Lung (tissue), 12 donors: ENCODE results near the gene PNMA8B. TPM values are rescaled to one million over a fixed set of nuclear protein-coding genes. Genes with fewer than 3 reads are reported as not detected.

ENCODE experiments used
- ATAC-seq: fragments of 200-7000 bp; cut with Tn5 transposase; one replicate; pipeline ENCODE4 v1.9.1; 2020; ENCODE audit warnings: moderate number of reproducible peaks; ENCODE audit not compliant: insufficient read depth, low FRiP score
- DNase-seq, 3 donors: peaks; one replicate each; pipeline ENCODE4 v3.0.0-alpha.2; 2013 to 2017
- H3K27ac ChIP-seq, 2 donors: one replicate each; pipeline ENCODE4 v1.5.1; 2013; ENCODE audit warnings: mild to moderate bottlenecking in 2 of 2, moderate library complexity in 2 of 2, control low read depth in 1 of 2, inconsistent platforms in 1 of 2, low read depth in 1 of 2, low read length in 1 of 2
- H3K27me3 ChIP-seq, 3 donors: one replicate each; pipeline ENCODE4 v1.5.1; 2013; ENCODE audit warnings: low read length in 2 of 3; ENCODE audit not compliant: control insufficient read depth in 3 of 3, insufficient read depth in 3 of 3
- H3K36me3 ChIP-seq, 4 donors: one replicate each; pipeline ENCODE4 v1.5.1; 2013; ENCODE audit warnings: low read length in 4 of 4, mild to moderate bottlenecking in 1 of 4, moderate library complexity in 1 of 4; ENCODE audit not compliant: control insufficient read depth in 4 of 4, insufficient read depth in 4 of 4
- H3K4me1 ChIP-seq, 5 donors: one replicate each; pipeline ENCODE4 v1.5.1; 2013; ENCODE audit warnings: low read length in 5 of 5, mild to moderate bottlenecking in 2 of 5, moderate library complexity in 1 of 5; ENCODE audit not compliant: control insufficient read depth in 5 of 5, insufficient read depth in 5 of 5
- H3K4me3 ChIP-seq: one replicate; pipeline ENCODE4 v1.5.1; 2013; ENCODE audit warnings: mild to moderate bottlenecking, control low read depth, moderate library complexity
- H3K9ac ChIP-seq, 2 donors: one replicate each; pipeline ENCODE4 v1.5.1; 2013; ENCODE audit warnings: low read length in 2 of 2, control low read depth in 1 of 2; ENCODE audit not compliant: insufficient read depth in 1 of 2
- H3K9me3 ChIP-seq, 4 donors: one replicate each; pipeline ENCODE4 v1.5.1; 2013; ENCODE audit warnings: low read length in 3 of 4, mild to moderate bottlenecking in 1 of 4, moderate library complexity in 1 of 4; ENCODE audit not compliant: control insufficient read depth in 4 of 4, insufficient read depth in 3 of 4
- WGBS, 2 donors: extraction: QIAGEN DNeasy Blood & Tissue Kit; methylation state at CpG; one replicate each; pipeline ENCODE4 v1.1.7; 2013; 5-methylcytosine and 5-hydroxymethylcytosine counted together
- polyA plus RNA-seq, 2 donors: library from polyadenylated mRNA; stranded (reverse); fragments of 200-250 nt; gene quantifications; one replicate each; pipeline ENCODE4 v1.2.1, GENCODE V29; 2013
- total RNA-seq, 2 donors: library from RNA; depleted of rRNA in 1 of 2; stranded (reverse); fragments of >200 nt in 1 of 2; gene quantifications; one replicate each; pipeline ENCODE4 v1.2.1, GENCODE V29; 2014 to 2021
- TF ChIP-seq, protein P1 (sequence below): IDR thresholded peaks from 2 replicates; pipeline ENCODE4 v1.5.1; 2012; ENCODE audit warnings: mild to moderate bottlenecking; ENCODE audit errors: control extremely low read depth, extremely low read depth
- donor health status: control.
- donor health status: control.
- donor health status: Bipolar disorder and iron deficiency.
- donor health status: healthy.
- donor health status: DM: yes; HTN: yes; CAD: no.

The PNMA8B gene
- total and polyA plus RNA-seq, 4 donors: 0.48 to 4.1 (median 1.2) TPM

GRCh38 chr19:46460055-46460454, 35.6 kb downstream of the PNMA8B start:
- Histone ChIP-seq H3K9ac (no peak overlapping the region), H3K9me3 (no peaks in the 10 kb centered on the region), H3K27me3 (no peaks in the 10 kb centered on the region), H3K27ac (no peak overlapping the region), H3K36me3 (no peaks in the 10 kb centered on the region), H3K4me1 (peaks cover 0 to 4% (median 0%) of the 10 kb centered on the region in 5 donors), H3K4me3 (no peak overlapping the region)
- 69 to 96% methylated on average over 2 of the region's 2 CpGs for WGBS, 2 donors
- ATAC-seq (no peak), DNase-seq (no peak)
- TF ChIP-seq, protein P1, sequence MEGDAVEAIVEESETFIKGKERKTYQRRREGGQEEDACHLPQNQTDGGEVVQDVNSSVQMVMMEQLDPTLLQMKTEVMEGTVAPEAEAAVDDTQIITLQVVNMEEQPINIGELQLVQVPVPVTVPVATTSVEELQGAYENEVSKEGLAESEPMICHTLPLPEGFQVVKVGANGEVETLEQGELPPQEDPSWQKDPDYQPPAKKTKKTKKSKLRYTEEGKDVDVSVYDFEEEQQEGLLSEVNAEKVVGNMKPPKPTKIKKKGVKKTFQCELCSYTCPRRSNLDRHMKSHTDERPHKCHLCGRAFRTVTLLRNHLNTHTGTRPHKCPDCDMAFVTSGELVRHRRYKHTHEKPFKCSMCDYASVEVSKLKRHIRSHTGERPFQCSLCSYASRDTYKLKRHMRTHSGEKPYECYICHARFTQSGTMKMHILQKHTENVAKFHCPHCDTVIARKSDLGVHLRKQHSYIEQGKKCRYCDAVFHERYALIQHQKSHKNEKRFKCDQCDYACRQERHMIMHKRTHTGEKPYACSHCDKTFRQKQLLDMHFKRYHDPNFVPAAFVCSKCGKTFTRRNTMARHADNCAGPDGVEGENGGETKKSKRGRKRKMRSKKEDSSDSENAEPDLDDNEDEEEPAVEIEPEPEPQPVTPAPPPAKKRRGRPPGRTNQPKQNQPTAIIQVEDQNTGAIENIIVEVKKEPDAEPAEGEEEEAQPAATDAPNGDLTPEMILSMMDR: no peak

GRCh38 chr19:46456930-46457329, 38.7 kb downstream of the PNMA8B start:
- H3K4me3 ChIP-seq: no peak overlapping the region
- WGBS, 2 donors: 92 to 99% methylated on average over 5 of the region's 5 CpGs
- TF ChIP-seq, protein P1: no peak
- H3K36me3 ChIP-seq: no peaks in the 10 kb centered on the region
- H3K27me3 ChIP-seq: no peaks in the 10 kb centered on the region
- peaks cover 0 to 4% (median 0%) of the 10 kb centered on the region in 5 donors for H3K4me1 ChIP-seq
- ATAC-seq (no peak), DNase-seq (no peak)
- H3K9me3 ChIP-seq: no peaks in the 10 kb centered on the region
- no peak overlapping the region for H3K9ac ChIP-seq
- no peak overlapping the region for H3K27ac ChIP-seq

GRCh38 chr19:46454244-46454643, 41.4 kb downstream of the PNMA8B start:
- TF ChIP-seq, protein P1: no peak
- no peaks in the 10 kb centered on the region for H3K9me3 ChIP-seq
- H3K4me3 ChIP-seq: no peak overlapping the region
- H3K4me1 ChIP-seq: peaks cover 0 to 4% (median 0%) of the 10 kb centered on the region in 5 donors
- 31 to 69% methylated on average over 3 of the region's 3 CpGs for WGBS, 2 donors
- H3K36me3 ChIP-seq: no peaks in the 10 kb centered on the region
- no peaks in the 10 kb centered on the region for H3K27me3 ChIP-seq
- ATAC-seq (no peak), DNase-seq (no peak)
- no peak overlapping the region for H3K9ac ChIP-seq
- no peak overlapping the region for H3K27ac ChIP-seq

DNA sequence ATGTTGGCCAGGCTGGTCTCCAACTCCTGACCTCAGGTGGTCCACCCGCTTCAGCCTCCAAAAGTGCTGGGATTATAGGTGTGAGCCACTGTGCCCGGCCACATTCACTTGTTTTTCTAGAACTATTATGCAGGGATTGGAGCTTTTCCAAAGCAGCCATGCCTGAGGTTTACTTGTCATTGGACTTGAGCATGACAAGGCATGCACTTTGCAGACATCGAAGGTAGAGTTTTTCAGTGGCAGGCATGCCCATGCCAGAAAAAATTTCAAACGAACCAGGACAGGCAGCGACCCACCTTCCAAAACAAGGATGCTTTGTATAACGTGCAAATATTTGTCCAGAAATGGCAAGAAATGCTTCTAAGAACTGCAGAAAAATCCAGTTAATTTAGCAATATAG, 42.0 kb downstream of the PNMA8B start:
- peaks cover 0 to 4% (median 0%) of the 10 kb centered on the region in 5 donors for H3K4me1 ChIP-seq
- H3K4me3 ChIP-seq: no peak overlapping the region
- WGBS, 2 donors: 65 to 82% methylated on average over 6 of the region's 6 CpGs
- DNase-seq: no peak
- no peak overlapping the region for H3K27ac ChIP-seq
- no peak overlapping the region for H3K9ac ChIP-seq
- H3K36me3 ChIP-seq: no peaks in the 10 kb centered on the region
- no peaks in the 10 kb centered on the region for H3K27me3 ChIP-seq
- TF ChIP-seq, protein P1: no peak
- ATAC-seq: no peak
- H3K9me3 ChIP-seq: no peaks in the 10 kb centered on the region
